ENCODE data around the gene ZNF358.
A peak's percentile ranks its signal among the peaks of the same experiment; 100 is the strongest.

Gene ZNF358

GRCh38 chr19:7515645-7516151, at the start of gene ZNF358:
Gene ZNF358, plus strand, starts transcription at chr19:7516103. Its CDS starts 3,140 bp downstream, at chr19:7519243.
- H3K4me3 ChIP-seq (ENCODE audit: low read length), result peak within 1 kb of the TSS; percentile 68
- TF ChIP-seq, protein P1, sequence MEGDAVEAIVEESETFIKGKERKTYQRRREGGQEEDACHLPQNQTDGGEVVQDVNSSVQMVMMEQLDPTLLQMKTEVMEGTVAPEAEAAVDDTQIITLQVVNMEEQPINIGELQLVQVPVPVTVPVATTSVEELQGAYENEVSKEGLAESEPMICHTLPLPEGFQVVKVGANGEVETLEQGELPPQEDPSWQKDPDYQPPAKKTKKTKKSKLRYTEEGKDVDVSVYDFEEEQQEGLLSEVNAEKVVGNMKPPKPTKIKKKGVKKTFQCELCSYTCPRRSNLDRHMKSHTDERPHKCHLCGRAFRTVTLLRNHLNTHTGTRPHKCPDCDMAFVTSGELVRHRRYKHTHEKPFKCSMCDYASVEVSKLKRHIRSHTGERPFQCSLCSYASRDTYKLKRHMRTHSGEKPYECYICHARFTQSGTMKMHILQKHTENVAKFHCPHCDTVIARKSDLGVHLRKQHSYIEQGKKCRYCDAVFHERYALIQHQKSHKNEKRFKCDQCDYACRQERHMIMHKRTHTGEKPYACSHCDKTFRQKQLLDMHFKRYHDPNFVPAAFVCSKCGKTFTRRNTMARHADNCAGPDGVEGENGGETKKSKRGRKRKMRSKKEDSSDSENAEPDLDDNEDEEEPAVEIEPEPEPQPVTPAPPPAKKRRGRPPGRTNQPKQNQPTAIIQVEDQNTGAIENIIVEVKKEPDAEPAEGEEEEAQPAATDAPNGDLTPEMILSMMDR (conservative IDR thresholded peaks at IDR 0.05; ENCODE audit: low read length), result no peak
- DNase-seq (ENCODE audit: low read depth), result peak; percentile 72

DNA sequence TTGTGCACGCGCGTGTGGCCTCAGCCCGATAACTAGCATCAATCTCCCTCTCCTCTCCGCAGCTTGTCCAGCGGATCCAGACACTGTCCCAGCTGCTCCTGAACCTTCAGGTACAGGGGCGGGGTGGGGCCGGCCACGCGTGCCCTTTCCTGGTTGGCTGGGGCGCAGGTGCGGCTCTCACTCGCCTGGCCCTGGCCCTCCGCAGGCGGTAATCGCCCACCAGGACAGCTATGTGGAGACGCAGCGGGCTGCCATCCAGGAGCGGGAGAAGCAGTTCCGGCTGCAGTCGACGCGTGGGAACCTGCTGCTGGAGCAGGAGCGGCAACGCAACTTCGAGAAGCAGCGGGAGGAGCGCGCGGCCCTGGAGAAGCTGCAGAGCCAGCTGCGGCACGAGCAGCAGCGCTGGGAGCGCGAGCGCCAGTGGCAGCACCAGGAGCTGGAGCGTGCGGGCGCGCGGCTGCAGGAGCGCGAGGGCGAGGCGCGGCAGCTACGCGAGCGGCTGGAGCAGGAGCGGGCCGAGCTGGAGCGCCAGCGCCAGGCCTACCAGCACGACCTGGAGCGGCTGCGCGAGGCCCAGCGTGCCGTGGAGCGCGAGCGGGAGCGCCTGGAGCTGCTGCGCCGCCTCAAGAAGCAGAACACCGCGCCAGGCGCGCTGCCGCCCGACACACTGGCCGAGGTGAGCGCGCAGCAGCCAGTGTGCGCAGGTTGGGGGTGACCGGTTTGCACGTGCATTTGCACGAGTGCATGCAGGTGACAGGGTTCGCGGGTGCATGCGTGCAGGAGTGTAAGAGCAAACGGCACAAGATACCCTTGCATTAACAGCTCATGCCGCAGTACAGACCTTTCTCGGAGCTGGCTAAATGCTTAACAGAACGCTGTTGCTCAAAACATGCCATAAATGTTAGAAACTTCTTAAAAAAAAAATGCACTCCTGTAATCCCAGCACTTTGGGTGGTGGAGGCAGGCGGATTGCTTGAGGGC, 48.6 kb upstream of the ZNF358 start:
- DNase-seq (ENCODE audit: low read depth), result no peak
- no peak overlapping the region for H3K4me3 ChIP-seq (ENCODE audit: low read length)
- TF ChIP-seq, protein P1 (conservative IDR thresholded peaks at IDR 0.05; ENCODE audit: low read length), result no peak

GRCh38 chr19:7468840-7469239, 47.1 kb upstream of the ZNF358 start:
- TF ChIP-seq, protein P1 (conservative IDR thresholded peaks at IDR 0.05; ENCODE audit: low read length), result no peak
- no peak overlapping the region for H3K4me3 ChIP-seq (ENCODE audit: low read length)
- DNase-seq (ENCODE audit: low read depth), result no peak

GRCh38 chr19:7469669-7470285, 46.1 kb upstream of the ZNF358 start:
- no peak for DNase-seq (ENCODE audit: low read depth)
- no peak overlapping the region for H3K4me3 ChIP-seq (ENCODE audit: low read length)
- TF ChIP-seq, protein P1 (conservative IDR thresholded peaks at IDR 0.05; ENCODE audit: low read length), result no peak

DNA sequence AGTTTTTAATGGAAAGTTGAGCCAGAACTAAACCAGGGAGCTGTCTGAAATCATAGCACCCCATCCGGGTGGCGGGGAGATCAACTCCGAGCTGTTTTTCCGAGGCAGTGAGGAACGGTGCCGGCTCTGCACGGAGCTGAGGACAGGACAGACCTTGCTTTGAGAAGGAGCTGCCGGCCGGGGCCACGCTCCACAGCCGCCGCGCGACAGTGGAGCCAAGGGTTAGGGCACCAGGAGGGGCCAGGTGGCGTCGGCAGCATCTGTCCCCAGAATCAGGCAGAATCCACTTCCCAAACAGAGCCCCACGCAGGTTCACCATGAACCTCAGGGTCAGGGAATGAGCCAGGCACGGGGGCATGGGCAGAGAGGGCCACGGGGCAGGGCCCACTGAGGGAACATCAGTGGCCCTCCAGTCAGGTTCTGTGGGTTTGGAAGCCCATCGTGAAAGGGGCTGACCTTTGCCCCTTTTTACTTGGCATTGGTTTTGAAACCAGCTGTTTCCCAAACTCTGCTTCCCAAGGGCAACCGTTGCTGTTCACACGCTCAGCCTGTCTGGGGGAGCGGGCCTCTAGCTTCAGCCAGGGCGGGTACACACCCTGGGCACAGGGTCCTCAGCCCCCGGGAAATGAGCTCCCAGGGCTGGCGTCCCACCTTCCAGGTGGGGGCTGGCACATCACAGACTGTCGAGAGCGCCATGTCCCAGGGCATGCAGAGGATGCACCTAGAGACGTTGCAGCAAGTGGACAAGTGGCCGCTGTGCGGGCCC, 45.2 kb upstream of the ZNF358 start:
- DNase-seq (ENCODE audit: low read depth), result no peak
- TF ChIP-seq, protein P1 (conservative IDR thresholded peaks at IDR 0.05; ENCODE audit: low read length), result no peak
- no peak overlapping the region for H3K4me3 ChIP-seq (ENCODE audit: low read length)

DNA sequence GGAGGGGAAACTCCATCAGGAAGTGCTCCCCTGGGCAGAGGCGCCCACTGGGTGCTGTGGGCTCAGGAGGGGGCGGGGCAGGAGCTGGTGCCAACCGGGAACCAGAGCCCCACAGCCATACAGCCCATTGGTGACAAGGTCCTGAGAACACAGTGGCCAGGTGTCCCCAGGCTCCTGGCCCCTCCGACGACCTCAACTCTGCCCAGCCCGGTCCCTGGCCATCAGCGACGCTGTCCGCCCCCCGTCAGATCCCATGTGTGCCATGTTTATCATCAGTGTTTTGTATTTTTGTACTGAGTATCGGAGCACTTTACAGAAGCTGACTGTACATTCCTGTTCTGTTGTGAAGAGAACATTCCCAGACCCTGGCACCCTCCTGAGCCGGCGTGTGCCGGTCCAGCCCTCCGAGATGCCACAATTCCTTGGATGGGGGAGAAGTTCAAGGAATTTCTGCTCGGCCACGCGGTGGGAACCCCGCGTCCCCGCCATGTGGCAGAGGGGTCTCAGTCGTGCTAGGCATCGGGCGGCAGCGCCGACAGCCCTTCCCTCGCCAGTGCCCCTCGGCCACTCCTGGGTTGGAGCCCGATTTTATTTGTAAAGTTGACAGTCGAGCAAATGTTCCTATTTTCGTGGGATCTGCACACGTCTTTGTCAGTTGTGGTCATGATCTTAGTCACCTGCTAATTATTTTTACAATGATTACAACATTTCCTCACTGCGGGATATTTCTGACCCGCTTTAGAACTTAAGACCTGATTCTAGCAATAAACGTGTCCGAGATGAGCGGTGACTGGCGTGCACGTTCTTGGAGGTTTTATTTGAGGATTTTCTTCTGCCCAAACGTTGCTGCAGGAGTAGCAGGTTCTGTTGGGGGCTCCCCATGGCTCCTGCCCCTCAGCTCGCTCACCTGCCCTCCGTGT, 43.9 kb upstream of the ZNF358 start:
- TF ChIP-seq, protein P1 (conservative IDR thresholded peaks at IDR 0.05; ENCODE audit: low read length), result no peak
- DNase-seq (ENCODE audit: low read depth), result no peak
- no peak overlapping the region for H3K4me3 ChIP-seq (ENCODE audit: low read length)

Data from AG10803 (cell line).